Pancreas (tissue), 10 donors: ENCODE results near the gene KRTAP3-2. TPM values are rescaled to one million over a fixed set of nuclear protein-coding genes. Genes with fewer than 3 reads are reported as not detected.

Experiments
- ATAC-seq, 4 donors: fragments of 200-7000 bp; cut with Tn5 transposase; one replicate each; pipeline versions ENCODE4 v1.8.0 to v1.9.1; 2020; ENCODE audit warnings: mild to moderate bottlenecking in 4 of 4, moderate library complexity in 4 of 4
- DNase-seq, 6 donors: peaks; one replicate each; pipeline ENCODE4 v3.0.0-alpha.2; 2020
- FAIRE-seq: peaks from 2 replicates; lab custom pipeline; 2012; peaks lifted over from hg19 to GRCh38; lab: Jason Lieb, UNC
- H3K27ac ChIP-seq, 4 donors: fragments of 200-600 bp; sonication (generic); 1 replicate in 3 of 4; 2 replicates in 1 of 4; pipeline versions ENCODE4 v1.5.0 to v1.8.0; 2020
- H3K27me3 ChIP-seq, 4 donors: fragments of 200-600 bp; one replicate each; pipeline ENCODE4 v1.8.0; 2021
- H3K36me3 ChIP-seq, 3 donors: fragments of 200-600 bp; sonication (generic) in 1 of 3; one replicate each; pipeline versions ENCODE4 v1.5.0 to v1.8.0; 2020 to 2021
- H3K4me1 ChIP-seq, 3 donors: fragments of 200-600 bp; one replicate each; pipeline ENCODE4 v1.8.0; 2021
- H3K4me3 ChIP-seq, 4 donors: fragments of 200-600 bp; sonication (generic) in 2 of 4; one replicate each; pipeline versions ENCODE4 v1.5.0 to v1.8.0; 2020 to 2021
- H3K9me3 ChIP-seq, 4 donors: fragments of 200-600 bp; one replicate each; pipeline ENCODE4 v1.8.0; 2021
- WGBS, 2 donors: extraction: QIAGEN DNeasy Blood & Tissue Kit; methylation state at CpG; one replicate each; pipeline ENCODE4 v1.1.7; 2013; 5-methylcytosine and 5-hydroxymethylcytosine counted together
- intact Hi-C, 3 donors: fragments of 100-400 bp; cut with DNase I; formaldehyde crosslinking; loops; one replicate each; pipeline versions ENCODE4 v1.11.1 to v1.14.2; 2022
- polyA plus RNA-seq, 2 donors: library from polyadenylated mRNA; stranded (reverse); fragments of 200-250 nt; gene quantifications; one replicate each; pipeline ENCODE4 v1.2.3, GENCODE V29; 2013
- total RNA-seq, 6 donors: library from RNA; stranded (reverse); fragmentation: NEBNext Ultra II Directional in 4 of 6; extraction: Animal tissue kit (Norgen Biotek cat#: 25700) in 4 of 6; gene quantifications; one replicate each; pipeline versions ENCODE4 v1.2.1 to v1.2.4, GENCODE V29; 2021 to 2023
- TF ChIP-seq, protein P1 (sequence below), 4 donors: fragments of 200-600 bp; sonication (generic) in 3 of 4; IDR thresholded peaks; one replicate each; pipeline versions ENCODE4 v1.5.0 to v1.8.0; 2021; ENCODE audit warnings: antibody characterized with exemption in 4 of 4
- donor health status: healthy with polysubstance abuse.
- donor health status: DM: no; HTN: no; CAD: no; lungs with moderate emphysema.
- donor health status: DM: no; HTN: no; CAD: no.
- donor health status: control.
- donor health status: control.
- donor health status: Bipolar disorder and iron deficiency.
- donor health status: DM: yes; HTN: yes; CAD: no.
- donor health status: DM: no; HTN: no; CAD: no.
- donor health status: DM: no; HTN: no; CAD: no.
- donor health status: DM: yes; HTN: yes; CAD: no.

Gene KRTAP3-2
- total and polyA plus RNA-seq, 8 donors, result not detected

DNA sequence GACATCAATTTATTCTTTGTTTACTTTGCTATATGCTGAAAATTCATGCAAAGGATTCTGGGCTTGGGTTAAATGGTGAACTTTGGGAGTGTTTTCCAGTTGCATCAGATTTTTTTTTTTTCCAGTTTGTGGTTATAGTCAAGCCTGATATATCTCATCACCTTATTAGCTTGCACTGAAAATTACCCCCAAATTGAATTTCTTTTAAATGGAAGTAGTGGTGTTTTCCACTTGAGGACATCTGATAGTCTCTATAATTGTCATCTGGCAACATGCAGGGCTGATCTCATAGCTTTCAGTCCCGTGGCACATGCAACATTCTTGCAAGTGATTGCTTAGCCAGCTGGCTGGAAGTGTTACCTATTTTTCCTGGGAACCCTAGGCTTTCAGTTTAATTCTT, 13.9 kb upstream of the KRTAP3-2 start:
- no peak for FAIRE-seq
- Histone ChIP-seq H3K4me3 (no peak overlapping the region), H3K27me3 (no peaks in the 10 kb centered on the region), H3K9me3 (no peaks in the 10 kb centered on the region), H3K36me3 (no peaks in the 10 kb centered on the region), H3K27ac (no peak overlapping the region), H3K4me1 (no peaks in the 10 kb centered on the region)
- no peak for DNase-seq
- WGBS, 2 donors, result 29 to 37% methylated on average over 1 of the region's 1 CpG
- TF ChIP-seq, protein P1, sequence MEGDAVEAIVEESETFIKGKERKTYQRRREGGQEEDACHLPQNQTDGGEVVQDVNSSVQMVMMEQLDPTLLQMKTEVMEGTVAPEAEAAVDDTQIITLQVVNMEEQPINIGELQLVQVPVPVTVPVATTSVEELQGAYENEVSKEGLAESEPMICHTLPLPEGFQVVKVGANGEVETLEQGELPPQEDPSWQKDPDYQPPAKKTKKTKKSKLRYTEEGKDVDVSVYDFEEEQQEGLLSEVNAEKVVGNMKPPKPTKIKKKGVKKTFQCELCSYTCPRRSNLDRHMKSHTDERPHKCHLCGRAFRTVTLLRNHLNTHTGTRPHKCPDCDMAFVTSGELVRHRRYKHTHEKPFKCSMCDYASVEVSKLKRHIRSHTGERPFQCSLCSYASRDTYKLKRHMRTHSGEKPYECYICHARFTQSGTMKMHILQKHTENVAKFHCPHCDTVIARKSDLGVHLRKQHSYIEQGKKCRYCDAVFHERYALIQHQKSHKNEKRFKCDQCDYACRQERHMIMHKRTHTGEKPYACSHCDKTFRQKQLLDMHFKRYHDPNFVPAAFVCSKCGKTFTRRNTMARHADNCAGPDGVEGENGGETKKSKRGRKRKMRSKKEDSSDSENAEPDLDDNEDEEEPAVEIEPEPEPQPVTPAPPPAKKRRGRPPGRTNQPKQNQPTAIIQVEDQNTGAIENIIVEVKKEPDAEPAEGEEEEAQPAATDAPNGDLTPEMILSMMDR (IDR thresholded peaks at IDR 0.05), result no peak
- ATAC-seq, result no peak
- intact Hi-C loops, result no loop called here

DNA sequence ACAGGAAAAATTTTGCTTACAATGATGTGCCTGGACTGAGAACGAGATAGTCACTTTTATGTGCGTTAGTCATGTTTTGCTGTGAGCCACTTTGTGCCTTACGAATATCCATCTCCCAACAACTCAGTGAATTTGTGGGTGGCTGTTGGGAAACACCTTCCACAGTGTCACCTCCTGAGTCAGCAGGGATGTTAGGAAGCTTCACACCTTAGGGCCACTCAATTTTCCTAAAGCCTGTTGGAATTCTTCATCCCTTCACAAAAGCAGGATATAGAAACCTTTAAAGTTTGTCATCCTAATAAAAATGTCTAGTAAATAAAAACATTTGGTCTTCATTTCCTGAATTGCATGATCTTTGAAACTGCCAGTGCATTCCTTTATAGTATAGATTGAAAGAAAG, 13.5 kb upstream of the KRTAP3-2 start:
- Histone ChIP-seq H3K4me3 (no peak overlapping the region), H3K9me3 (no peaks in the 10 kb centered on the region), H3K27ac (no peak overlapping the region), H3K4me1 (no peaks in the 10 kb centered on the region), H3K27me3 (no peaks in the 10 kb centered on the region), H3K36me3 (no peaks in the 10 kb centered on the region)
- 70 to 84% methylated on average over 3 of the region's 3 CpGs for whole genome bisulfite sequencing, 2 donors
- FAIRE-seq (no peak), DNase-seq (no peak), ATAC-seq (no peak)
- intact Hi-C loops, result no loop called here
- TF ChIP-seq, protein P1 (IDR thresholded peaks at IDR 0.05), result no peak

DNA sequence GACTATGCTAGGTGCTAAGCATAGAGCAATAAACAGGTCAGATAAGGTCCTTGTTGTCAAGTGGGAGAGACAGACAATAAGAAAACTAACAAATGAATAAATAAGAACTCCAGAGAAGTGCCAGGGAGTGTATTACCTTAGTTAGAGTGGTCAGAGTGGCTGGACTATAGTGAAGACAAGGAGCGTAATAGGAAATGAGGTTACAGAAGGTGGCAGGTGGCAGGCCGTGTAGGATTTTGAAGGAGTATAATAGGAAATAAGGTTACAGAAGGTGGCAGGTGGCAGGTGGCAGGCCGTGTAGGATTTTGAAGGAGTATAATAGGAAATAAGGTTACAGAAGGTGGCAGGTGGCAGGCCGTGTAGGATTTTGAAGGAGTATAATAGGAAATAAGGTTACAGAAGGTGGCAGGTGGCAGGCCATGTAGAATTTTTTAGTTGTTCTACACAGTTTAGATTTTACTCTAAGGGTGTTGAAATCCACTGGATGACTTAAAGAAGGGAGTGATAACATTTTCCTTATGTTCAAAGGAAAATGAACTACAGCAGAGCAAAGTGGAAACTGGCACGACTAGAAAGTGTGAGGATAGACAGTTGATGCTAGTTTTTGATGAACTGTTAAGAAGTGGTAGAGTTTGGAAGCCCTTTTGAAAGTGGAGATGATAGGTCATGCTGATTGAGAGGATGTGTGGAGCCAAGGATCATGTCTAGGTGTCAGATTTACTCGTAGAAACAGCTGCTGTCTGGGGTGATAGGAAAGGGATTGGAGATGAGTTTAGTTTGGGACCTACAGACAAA, 12.8 kb upstream of the KRTAP3-2 start:
- 64 to 73% methylated on average over 6 of the region's 6 CpGs for WGBS, 2 donors
- H3K4me3 ChIP-seq, result no peak overlapping the region
- no peaks in the 10 kb centered on the region for H3K27me3 ChIP-seq
- DNase-seq (no peak), ATAC-seq (no peak), FAIRE-seq (no peak)
- H3K4me1 ChIP-seq, result no peaks in the 10 kb centered on the region
- intact Hi-C loops, result no loop called here
- no peak overlapping the region for H3K27ac ChIP-seq
- H3K36me3 ChIP-seq, result no peaks in the 10 kb centered on the region
- H3K9me3 ChIP-seq, result no peaks in the 10 kb centered on the region
- TF ChIP-seq, protein P1 (IDR thresholded peaks at IDR 0.05), result no peak

DNA sequence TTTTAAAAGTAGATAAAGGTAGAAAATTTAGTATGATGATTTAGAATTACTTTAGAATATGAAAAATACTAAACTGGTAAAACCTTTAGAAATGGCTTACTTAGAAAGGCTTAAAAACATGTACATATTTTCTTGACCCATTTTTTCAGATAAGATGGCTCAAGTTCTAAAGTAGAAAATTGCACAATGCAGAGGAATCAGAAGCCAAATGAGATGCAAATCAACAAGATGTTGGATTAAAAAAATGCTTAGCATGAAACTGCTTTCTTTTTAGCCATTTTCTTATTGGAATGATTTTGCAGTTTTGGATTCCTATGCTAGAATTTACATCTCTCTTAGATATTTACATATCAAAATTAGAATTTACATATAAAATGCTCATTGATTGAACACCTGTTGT, 10.7 kb upstream of the KRTAP3-2 start:
- Histone ChIP-seq H3K36me3 (no peaks in the 10 kb centered on the region), H3K27ac (no peak overlapping the region), H3K27me3 (no peaks in the 10 kb centered on the region), H3K4me1 (no peaks in the 10 kb centered on the region), H3K4me3 (no peak overlapping the region), H3K9me3 (no peaks in the 10 kb centered on the region)
- DNase-seq (no peak), FAIRE-seq (no peak), ATAC-seq (no peak)
- TF ChIP-seq, protein P1 (IDR thresholded peaks at IDR 0.05), result no peak
- intact Hi-C loops, result no loop called here

DNA sequence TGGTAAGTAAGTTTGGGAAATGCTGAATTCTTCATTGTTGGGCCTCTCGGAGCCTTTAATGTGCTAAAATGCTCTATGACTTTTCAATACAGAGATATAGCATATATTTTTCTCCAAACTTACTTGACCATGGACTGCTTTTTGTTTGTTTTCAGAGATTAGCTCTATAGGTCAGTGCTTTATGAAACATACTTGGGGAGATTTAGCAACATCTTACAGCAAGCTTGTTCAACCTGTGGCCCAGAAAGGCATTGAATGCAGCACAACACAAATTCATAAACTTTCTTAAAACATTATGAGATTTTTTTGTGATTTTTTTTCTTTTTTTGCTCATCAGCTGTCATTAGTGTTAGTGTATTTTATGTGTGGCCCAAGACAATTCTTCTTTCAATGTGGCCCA, 10.2 kb upstream of the KRTAP3-2 start:
- no peaks in the 10 kb centered on the region for H3K9me3 ChIP-seq
- no peak for FAIRE-seq

More for the DNA sequence above, 10.2 kb upstream of the KRTAP3-2 start:
- ATAC-seq, result no peak
- Histone ChIP-seq H3K36me3 (no peaks in the 10 kb centered on the region), H3K4me1 (no peaks in the 10 kb centered on the region), H3K27ac (no peak overlapping the region), H3K4me3 (no peak overlapping the region), H3K27me3 (no peaks in the 10 kb centered on the region)
- WGBS, 2 donors, result 86 to 89% methylated on average over 1 of the region's 1 CpG
- TF ChIP-seq, protein P1 (IDR thresholded peaks at IDR 0.05), result no peak
- intact Hi-C loops, result no loop called here
- no peak for DNase-seq
